GM10847 (cell line): ENCODE data around the gene MRPL54.
A peak's percentile ranks its signal among the peaks of the same experiment; 100 is the strongest.

ENCODE experiments used
- POLR2A ChIP-seq: IDR thresholded peaks from 2 replicates; pipeline ENCODE4 v1.6.1; 2011; ENCODE audit not compliant: insufficient read length; ENCODE audit errors: extremely low read depth

The MRPL54 gene

DNA sequence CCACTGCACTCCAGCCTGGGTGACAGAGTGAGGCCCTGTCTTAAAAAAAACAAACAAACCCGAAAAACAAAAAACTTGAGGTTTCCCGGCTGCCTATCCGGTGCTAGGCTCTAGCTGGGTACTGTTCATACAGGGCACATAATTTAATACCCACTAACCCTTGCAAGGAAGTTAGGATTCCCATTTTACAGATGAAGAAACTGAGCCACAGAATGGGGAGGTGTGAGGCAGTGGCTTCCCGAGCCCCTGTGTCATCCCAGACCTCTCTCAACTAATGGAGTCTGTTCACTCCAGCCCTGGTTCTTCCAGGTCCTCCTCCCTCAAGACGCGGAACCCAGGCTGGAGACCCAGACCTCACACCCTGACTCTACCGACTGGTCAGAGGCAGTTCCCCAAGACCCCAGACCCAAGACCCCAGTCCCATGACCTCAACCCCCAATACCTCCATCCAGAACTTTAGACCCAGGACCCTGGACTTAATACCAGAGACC lies 1.6 kb upstream of the MRPL54 start:
- TF ChIP-seq POLR2A, result no peak

DNA sequence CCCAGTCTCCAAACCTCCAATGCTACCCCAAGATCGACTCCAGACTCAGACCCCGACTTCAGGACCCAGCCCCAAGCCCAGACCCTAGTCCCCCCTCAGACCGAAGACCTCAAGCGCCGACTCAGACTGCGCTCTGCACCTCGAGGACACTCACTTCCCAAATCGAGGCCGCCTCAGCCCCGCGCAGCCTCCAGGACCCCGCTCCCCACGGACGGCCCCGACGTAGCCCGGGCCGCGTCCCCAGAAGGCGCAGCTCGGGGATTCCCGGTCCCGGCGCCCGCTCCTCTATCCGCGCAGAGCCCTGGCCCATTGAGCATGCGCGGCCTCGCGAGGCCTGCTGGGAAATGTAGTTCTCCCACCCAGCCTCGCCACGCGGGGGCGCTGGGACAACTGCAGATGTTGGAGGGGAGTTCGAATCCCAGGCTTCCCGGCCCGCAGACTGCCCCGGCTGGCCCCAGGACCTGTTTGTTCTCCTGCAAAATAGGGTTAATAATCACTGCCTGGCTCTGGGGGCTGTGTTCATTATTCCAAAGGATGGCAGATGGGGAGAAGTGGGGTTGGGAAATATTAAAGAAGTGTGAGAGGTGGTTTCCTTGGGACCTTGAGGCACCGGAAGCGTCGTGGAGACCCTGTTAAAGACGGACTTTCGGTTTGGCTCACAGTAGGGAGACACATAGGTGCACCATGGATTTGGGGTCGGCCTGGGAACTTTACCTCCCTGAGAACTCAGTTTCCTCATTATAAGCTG lies 926 bp upstream of the MRPL54 start, which contains the start of gene APBA3:
Gene APBA3 (minus strand): TSS at position 311 of the 748 bp plus-strand sequence. CDS start 1,428 bp downstream, outside the sequence.
- TF ChIP-seq POLR2A, result peak; percentile 90

DNA sequence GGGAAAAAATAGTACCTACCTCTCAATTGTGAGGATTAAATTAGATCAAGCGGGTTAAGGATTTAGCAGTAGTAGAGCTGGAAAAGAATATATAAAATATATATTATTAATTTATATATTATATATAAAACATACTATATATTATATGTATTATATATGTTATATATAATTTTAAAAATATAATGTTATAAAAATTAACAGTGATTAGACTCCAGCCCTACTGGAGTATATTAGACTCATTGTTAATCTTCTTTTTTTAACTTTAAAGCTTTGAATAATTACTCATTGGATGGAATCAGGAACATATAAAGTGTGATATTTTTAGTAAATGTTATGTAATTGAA lies 380 bp upstream of the MRPL54 start:
- no peak for TF ChIP-seq POLR2A

GRCh38 chr19:3765121-3765520 lies 2.6 kb downstream of the MRPL54 start:
- TF ChIP-seq POLR2A, result no peak

DNA sequence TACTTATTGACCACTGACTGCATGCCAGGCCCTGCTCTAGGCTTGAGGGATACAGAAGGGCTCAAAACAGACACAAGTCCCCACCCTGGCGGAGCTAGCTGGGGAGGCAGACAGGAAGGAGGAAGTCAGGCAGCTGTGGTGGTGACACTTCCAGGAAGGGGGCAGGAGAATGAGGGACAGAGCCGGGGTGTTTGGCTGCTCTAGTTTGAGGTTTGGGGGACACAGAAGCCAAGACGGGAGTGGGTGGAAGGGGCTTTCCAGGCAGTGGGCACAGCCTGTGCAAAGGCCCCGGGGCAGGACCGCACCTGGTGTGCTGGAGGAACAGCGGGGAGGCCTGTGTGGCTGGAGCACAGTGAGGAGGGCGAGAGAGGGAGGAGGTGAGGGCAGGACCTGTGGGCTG lies 4.0 kb downstream of the MRPL54 start:
- no peak for TF ChIP-seq POLR2A

DNA sequence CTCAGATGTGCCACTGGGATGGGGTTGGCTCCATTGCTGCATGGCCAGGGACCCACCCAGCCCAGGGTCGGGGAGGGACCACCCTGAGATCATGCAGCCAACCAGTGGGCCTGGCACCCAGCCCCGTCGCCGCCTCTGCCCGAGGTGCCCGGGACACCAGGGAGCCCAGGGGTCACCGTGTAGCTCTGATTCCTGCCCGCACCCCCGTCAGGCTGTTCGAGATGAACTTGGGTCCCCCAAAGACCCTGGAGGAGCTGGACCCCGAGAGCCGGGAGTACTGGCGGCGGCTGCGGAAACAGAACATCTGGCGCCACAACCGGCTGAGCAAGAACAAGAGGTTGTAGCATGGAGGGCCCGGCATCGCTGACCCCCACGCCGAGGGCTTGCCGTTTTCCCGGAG lies 4.6 kb downstream of the MRPL54 start:
- no peak for TF ChIP-seq POLR2A

DNA sequence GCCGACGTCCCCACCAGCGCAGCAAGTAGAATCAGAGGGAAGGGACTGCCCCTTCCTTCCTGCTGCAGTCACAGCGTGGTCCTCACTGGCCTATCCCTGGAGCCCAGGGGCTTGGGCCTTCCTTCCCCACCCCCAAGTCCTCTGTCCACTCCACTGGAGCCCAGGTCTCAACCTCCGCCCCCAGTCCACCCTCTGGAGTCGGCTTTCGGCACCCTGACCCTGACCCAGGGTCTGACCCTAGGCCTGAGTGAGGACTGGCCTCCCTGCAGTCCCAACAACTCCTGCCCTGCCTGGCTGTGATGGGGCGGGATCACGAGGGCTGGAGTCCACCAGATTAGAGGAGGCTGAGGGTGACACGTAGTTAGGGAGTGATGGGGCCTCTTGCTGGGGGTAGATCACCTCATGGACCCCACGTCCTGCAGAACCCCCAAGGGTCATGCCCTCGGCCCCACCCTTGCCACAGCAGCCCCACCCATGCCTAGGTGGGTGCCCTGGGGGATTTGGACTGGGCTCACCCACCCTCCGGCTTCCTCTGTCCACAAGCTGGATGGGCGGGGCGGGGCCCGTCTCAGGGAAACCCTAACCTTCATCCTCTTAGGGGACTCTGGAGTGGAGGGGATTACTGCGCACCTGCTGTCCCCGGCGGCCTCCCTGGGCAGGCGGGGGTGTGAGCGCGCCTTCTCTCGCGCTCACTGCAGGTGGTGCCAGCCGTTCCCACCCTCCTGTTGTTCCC lies 5.7 kb downstream of the MRPL54 start:
- no peak for TF ChIP-seq POLR2A

GRCh38 chr19:3768748-3769099 lies 6.2 kb downstream of the MRPL54 start:
- TF ChIP-seq POLR2A, result no peak

- no peak for TF ChIP-seq POLR2A
Observed at GRCh38 chr19:3769494-3769893, 7.0 kb downstream of the MRPL54 start.

DNA sequence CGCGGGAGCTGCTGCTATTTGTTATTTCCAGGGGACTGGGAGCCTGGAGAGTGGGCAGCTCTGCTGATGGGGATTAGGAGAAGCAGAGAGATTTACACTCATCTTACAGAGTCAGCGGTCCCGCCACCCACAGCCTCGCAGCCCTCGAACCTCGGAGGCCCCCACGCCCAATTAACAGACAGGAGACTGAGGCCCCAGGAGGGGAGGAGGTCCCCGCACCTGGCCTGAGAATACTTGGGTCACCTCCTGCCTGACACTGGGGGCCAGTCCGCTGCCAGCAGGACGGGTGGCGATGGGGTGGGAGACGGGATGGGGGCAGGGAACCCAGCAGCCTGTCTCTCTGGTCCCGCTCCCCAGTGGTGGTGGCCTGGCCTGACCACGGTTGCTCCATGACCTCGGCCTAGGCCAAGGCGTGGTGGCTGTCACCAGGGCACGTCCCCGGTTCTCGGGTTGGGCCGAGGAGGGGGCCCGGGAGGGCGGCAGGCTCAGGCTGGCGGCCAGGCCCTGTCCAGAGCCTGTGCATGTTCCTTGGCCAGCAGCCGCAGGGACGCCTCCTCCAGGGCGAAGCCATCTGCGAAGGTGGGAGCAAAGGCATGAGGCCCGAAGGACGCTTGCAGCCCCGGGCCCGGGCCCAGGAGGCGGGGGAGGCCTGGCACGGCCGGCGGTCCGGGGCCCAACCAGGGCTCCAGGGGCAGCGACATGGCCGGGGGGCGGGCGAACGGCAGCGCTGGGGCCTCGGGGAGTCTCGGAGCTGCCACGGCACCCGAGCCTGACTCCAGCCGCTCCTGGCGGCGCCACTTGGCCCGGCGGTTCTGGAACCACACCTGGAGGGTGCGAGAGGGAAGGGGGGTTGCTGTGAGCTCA lies 7.9 kb downstream of the MRPL54 start:
- no peak for TF ChIP-seq POLR2A

- no peak for TF ChIP-seq POLR2A
Observed at GRCh38 chr19:3771000-3771905, 8.8 kb downstream of the MRPL54 start.

GRCh38 chr19:3771906-3772455 lies 9.5 kb downstream of the MRPL54 start, which contains the start of gene RAX2:
RAX2 (minus strand) TSS chr19:3772228; CDS start chr19:3771742, 486 bp downstream.
- TF ChIP-seq POLR2A, result no peak

DNA sequence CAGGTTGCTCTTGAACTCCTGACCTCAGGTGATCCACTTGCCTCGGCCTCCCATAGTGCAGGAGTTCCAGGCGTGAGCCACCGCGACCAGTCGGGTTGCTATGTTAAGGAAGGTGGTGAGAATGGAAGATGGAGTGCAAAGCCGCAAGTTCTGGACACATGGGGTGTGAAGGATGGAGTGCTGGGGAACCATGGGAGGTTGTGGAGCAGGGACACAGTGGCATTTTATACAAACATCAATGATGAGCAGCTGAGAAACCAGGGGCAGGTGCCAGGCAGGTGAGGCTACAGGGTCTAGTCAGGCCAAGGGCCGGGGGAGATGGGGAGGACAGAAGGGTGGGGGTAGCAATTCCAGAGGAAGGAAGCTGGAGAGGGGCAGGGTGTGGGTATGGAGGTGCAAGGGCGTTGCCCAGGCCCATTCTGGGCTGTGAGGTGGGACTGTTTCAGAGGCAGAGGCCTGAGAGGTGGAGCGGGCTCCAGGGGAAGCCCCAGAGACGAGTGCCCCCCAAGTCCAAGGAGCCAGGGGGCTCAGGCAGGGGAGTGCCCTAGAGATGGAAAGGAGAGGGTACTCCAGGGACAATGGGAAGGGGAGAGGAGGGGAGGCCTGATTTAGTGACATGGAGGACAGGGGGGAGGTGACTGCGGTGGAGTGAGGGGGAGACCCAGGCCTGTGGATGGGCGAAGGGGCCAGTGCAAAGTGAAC lies 11.5 kb downstream of the MRPL54 start:
- no peak for TF ChIP-seq POLR2A
